ENCODE data around the gene ZC3H15.
"Not testable (repeated sequence)": the region's sequence is repeated elsewhere in the genome, so short reads cannot be mapped to it uniquely, and the experiment has no call there.

Gene ZC3H15

DNA sequence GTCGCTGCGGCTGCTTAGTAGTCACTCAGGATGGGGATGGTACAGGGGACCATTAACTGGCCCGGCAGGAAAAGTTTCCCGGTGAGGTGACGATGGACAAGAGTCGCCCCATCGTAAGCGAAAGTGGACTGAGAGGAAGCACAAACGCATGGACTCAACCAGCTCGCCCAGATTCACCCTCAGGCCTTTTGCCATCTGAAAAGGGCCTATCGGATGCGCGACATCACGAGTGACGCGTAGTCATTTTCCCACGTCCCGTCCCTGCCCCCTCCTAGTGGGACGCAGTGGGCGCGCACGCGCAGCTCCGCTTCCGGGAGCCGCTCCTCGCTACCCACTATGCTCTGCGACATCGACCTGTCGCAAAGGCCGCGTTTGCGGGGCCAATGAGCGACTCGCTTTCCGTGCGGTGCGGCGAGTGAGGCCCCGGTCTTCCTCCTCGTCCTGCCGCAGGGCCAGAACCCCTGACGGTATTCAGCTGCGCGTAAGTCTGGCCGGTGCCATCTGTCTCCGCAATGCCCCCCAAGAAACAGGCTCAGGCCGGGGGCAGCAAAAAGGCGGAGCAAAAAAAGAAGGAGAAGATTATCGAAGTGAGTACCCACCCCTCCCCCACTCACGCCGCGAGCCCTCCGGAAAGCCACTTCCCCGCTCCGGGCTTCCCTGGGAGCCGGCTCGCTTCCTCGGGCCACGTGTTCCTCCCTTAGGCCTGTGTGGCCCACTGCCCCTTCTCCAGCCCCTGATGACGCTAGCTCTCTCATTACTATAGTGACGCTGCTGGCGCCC, at the start of gene ZC3H15:
ZC3H15 (plus strand) TSS at position 390 of the 780 bp plus-strand sequence; CDS start at position 513, 123 bp downstream.
- in situ Hi-C loops (cut with MboI; ENCODE audit: low sequenced_read_pairs) = no loop called here

DNA sequence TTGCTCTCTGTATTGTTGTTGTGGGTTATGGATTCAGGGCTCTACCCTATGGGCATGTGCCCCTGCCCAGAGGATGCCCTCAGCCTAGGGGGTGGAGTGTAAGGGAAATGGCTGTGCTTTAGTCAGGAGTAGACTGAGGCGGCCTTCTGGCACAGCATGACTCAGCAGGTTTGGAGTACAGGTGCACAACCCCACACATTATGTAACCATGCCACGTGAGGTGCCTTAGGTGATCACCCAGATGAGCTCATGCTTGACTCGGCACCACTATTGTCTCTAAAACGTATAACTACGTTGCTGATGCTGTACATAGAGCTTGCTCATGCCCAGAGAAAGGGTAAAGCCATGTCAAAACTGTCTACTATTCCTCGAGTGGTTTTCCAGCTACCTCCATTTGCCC, 48.3 kb upstream of the ZC3H15 start:
- in situ Hi-C loops (cut with MboI; ENCODE audit: low sequenced_read_pairs) = no loop called here

DNA sequence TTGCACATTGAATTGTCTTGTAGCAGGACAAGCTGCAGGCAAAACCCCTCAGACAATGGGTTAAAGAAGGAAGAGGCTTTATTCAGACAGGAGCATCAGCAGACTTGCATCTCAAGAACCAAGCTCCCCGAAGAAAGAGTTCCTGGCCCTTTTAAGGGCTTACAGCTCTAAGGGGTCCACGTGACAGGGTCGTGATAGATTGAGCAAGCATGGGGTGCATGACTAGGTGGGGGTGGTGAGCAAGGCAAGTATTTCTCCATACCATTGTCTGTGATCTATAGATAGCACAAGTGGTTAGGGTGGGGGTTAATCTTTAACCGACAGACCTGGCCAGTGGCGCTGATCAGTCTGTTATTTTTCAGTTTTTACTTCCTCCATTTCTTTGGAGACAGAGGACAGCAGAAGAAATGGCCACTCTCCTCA, 46.4 kb upstream of the ZC3H15 start:
- in situ Hi-C loops (cut with MboI; ENCODE audit: low sequenced_read_pairs) = not testable (repeated sequence)

DNA sequence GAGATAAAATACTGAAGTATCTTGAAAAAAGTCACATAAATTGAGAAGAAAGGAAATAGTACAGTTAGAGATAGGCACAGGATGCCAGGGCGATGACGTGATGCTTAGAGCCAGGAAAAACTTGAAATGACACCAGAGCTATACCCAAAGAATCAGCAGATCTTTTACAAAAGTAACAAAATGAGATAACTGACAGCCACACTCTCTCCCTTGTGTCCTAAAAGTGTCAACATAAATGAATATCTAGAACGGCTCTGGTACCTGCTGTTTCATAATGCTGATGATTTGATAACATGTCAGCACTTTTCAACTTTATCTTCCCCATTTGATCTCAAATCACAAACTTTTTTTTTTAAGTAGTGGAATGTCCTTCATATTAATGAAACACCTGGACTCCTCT, 45.6 kb upstream of the ZC3H15 start:
- in situ Hi-C loops (cut with MboI; ENCODE audit: low sequenced_read_pairs) = no loop called here

DNA sequence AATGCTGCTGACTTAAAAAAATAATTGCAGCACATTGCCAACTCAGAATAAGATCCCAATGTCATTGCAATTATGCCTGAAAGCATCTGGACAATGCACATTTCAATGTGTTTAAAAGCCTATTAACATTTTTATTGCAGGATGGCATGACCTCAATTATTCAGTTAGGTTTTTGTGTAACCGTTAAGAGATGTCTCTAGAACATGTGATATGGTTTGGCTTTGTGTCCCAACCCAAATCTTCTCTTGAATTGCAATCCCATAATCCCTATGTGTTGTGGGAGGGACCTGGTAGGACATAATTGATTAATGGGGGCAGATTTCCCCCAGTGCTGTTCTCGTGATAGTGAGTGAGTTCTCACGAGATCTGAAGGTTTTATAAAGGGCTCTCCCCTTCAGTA, 43.2 kb upstream of the ZC3H15 start:
- in situ Hi-C loops (cut with MboI; ENCODE audit: low sequenced_read_pairs) = no loop called here

DNA sequence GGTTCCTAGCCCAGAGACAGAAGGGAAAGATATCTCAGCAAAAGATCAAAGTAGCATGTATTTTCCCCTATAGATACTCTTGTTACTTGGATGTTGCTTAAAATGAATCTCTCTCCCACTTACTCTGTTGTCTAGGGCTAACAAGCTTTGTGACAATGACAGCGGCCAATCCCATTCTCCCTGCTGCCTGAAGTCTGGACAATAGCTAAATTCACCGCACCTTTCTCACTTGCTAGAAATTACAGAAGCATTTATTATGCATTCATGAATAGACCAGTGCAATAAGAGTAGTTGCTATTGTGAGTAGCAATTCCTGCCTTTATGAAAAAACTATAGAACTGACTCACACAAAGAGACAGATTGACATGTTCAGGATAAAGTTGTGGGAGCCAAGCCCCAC, 42.2 kb upstream of the ZC3H15 start:
- in situ Hi-C loops (cut with MboI; ENCODE audit: low sequenced_read_pairs) = no loop called here

DNA sequence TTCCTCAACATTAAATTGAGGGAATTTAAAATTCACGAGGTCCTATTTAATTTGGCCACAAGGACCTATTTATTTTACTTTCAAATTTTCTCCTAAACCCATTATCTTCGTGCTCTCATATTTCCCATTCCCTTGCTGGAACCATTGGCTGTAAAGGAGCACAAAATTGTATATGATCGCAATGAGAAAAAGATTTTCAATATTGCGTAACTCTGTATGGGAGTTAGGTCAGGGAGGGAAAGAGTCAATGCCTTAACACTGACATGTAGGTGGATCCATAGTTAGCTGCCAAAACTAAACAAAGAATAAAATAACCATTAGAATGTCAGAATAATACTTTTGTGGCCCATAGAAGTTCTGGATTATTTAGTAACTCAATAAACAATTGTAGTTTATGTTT, 40.6 kb upstream of the ZC3H15 start:
- in situ Hi-C loops (cut with MboI; ENCODE audit: low sequenced_read_pairs) = no loop called here

DNA sequence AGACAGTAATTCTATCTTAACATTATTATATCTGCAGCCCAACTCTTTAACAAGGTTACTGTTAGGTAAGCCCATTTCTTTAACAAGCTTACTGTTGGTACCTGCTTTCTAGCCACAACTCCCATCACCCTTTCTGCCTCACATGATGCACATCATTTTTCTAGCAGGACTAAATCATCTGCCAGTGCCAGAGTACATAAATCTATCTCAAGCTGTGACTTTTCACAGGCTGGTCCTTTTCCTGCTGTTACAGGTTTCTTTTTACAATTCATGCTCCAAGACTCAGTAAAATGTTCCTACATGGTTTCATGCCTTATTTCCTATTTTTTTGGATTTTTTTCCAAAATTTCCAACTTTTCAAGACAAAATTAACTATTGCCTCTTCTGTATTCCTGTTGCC, 30.4 kb upstream of the ZC3H15 start:
- in situ Hi-C loops (cut with MboI; ENCODE audit: low sequenced_read_pairs) = no loop called here

DNA sequence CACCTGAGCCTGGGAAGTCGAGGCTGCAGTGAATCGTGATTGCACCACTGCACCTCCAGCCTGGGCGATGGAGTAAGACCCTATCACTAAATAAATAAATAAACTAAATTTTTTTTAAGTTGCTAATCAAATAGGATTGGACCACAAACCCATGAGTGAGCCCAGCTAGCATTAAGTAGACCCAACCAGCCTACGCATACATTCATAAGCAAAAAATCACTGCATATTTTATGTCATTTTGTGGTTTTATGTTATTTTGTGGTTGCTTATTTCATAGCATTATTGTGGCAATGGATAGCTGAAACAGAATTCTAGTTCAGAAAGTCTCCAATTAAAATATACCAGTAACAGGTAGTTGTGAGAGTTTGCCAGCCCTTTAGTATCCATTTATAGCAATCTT, 29.1 kb upstream of the ZC3H15 start:
- in situ Hi-C loops (cut with MboI; ENCODE audit: low sequenced_read_pairs) = no loop called here

DNA sequence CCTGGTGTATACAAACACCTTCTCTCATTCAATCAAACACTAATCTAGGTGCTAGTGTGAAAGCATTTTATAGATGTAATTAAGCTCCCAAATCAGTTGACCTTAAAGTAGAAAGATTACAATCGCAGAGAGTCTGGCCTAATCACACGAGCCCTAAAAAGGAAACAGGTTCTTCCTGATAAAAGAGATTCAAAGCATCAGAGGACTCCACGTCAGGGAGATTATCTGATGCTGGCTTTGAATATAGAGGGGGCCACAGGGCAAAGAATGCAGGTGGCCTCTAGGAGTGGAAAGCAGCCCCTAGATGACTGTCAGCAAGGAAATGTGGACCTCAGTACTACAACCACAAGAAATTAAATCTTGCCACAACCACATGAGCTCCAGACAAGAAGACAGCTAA, 28.2 kb upstream of the ZC3H15 start:
- in situ Hi-C loops (cut with MboI; ENCODE audit: low sequenced_read_pairs) = no loop called here

DNA sequence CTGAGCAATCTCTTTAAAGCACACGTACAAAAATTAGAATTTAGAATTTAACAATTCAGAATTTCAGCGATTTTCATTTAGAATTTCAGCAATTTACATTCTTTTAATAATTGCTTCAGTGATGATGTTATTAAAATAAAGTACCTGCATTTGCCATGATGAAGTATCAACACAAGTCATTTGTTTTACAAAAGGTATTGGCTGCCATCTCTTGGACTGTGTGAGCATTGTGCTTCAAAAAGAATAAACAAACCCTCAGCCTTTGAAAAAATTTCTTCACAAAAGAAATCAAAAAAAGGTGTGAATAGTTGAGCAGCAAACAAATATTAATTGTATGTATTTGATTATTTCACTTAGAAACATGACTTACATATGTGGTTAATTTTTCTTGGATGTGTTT, 27.1 kb upstream of the ZC3H15 start:
- in situ Hi-C loops (cut with MboI; ENCODE audit: low sequenced_read_pairs) = no loop called here

DNA sequence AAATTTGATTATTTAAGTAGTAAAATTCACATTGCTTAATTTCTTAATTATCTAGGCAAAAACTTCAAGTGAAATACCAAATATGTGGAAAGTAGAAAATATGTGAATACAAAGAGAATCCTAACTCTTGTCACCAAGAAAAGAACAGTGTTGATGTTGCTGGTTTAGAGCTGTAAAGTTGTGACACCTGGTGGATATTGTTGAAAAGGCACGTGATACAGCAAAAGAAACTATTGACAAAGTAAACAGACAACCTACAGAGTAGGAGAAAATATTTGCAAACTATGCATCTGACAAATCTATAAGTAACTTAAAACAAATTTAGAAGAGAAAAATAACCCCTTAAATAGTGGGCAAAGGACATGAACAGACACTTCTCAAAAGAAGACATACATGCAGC, 25.6 kb upstream of the ZC3H15 start:
- in situ Hi-C loops (cut with MboI; ENCODE audit: low sequenced_read_pairs) = no loop called here

DNA sequence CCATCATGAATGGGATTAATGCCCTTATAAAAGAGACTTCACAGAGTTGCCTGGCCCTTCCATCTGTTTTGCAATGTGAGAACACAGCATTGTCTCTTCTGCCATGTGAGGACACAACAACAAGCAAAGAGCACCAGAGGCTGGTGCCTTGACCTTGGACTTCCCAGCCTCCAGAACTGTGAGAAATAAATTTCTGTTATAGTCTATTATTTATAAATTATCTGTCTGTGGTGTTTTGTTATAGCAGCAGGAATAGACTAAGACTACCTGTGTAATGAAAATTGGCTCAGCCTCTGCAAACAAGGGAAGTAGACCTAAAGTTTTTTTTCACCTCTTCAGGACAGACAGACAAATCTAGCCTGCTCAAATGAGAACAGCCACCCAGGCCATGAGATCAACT, 19.3 kb upstream of the ZC3H15 start:
- in situ Hi-C loops (cut with MboI; ENCODE audit: low sequenced_read_pairs) = no loop called here

DNA sequence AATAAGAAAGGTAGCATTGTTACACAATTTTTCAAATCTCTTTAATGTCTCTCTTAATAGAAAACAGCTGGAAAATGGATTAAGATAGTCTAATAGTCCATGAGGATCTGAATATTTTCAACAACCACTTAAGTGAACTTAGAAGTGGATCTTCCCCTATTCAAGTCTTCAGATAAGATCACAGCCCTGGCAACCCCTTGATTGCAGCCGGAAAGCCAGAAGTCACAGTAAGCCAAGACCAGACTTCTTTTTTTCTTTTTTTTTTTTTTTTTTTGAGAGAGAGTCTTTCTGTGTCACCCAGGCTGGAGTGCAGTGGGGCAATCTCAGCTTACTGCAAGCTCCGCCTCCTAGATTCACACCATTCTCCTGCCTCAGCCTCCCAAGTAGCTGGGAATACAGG, 18.6 kb upstream of the ZC3H15 start:
- in situ Hi-C loops (cut with MboI; ENCODE audit: low sequenced_read_pairs) = no loop called here

DNA sequence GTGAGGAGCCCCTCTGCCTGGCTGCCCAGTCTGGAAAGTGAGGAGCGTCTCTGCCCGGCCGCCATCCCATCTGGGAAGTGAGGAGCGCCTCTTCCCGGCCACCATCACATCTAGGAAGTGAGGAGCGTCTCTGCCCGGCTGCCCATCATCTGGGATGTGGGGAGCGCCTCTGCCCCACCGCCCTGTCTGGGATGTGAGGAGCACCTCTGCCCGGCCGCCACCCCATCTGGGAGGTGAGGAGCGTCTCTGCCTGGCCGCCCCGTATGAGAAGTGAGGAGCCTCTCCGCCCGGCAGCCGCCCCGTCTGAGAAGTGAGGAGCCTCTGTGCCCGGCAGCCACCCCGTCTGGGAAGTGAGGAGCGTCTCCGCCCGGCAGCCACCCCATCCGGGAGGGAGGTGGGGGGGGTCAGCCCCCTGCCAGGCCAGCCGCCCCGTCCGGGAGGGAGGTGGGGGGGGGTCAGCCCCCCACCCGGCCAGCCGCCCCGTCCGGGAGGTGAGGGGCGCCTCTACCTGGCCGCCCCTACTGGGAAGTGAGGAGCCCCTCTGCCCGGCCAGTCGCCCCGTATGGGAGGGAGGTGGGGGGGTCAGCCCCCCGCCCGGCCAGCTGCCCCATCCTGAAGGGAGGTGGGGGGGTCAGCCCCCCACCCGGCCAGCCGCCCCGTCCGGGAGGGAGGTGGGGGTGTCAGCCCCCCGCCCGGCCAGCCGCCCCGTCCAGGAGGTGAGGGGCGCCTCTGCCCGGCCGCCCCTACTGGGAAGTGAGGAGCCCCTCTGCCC, 13.2 kb upstream of the ZC3H15 start:
- in situ Hi-C loops (cut with MboI; ENCODE audit: low sequenced_read_pairs) = not testable (repeated sequence)

DNA sequence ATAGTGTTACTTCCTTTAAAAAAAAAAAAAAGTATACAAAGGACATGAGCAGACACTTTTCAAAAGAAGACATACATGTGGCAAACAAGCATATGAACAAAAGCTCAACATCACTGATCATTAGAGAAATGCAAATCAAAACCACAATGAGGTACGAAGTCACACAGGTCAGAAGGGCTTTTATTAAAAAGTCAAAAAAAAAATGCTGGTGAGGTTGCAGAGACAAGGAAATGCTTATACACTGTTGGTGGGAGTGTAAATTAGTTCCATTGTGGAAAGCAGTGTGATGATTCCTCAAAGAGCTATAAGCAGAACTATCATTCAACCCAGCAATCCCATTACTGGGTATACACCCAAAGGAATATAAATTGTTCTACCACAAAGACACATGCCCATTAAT, 11.8 kb upstream of the ZC3H15 start:
- in situ Hi-C loops (cut with MboI; ENCODE audit: low sequenced_read_pairs) = not testable (repeated sequence)

DNA sequence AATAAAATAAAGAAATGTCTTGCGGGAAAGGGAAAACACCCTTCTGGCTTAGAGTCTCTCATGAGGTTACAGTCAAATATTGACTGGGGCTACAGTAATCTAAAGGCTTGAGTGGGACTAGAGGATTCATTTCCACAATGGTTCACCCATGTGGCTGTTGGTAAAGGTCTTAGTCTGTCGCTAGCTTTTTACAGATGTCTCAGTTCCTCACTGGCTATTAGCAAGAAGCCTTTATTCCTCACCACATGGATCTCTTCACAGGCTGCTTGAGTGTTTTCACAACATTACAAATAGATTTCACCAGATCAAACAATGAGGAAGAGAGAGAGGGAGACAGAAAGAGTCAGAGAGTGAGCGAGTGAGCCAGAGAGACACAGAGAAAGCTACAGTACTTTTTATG, 8.3 kb upstream of the ZC3H15 start:
- in situ Hi-C loops (cut with MboI; ENCODE audit: low sequenced_read_pairs) = no loop called here

DNA sequence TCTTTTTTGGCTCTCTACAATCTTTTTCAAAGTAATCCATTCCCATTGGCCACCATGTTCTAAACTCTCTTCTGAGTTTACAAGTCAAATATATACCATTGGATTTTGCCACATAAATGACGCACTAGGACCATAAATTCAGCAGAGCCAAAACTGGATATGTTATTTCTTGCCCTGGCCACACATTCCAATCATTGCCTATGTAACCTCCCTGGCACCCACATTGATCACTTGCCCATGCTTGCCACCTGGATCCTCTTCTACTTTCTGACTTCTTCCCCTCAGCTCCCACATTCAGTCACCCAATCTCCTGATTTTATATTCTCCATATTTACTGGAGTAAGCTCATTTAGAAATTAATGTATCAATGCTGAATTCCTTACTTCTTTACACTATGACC, 5.1 kb upstream of the ZC3H15 start:
- in situ Hi-C loops (cut with MboI; ENCODE audit: low sequenced_read_pairs) = no loop called here

DNA sequence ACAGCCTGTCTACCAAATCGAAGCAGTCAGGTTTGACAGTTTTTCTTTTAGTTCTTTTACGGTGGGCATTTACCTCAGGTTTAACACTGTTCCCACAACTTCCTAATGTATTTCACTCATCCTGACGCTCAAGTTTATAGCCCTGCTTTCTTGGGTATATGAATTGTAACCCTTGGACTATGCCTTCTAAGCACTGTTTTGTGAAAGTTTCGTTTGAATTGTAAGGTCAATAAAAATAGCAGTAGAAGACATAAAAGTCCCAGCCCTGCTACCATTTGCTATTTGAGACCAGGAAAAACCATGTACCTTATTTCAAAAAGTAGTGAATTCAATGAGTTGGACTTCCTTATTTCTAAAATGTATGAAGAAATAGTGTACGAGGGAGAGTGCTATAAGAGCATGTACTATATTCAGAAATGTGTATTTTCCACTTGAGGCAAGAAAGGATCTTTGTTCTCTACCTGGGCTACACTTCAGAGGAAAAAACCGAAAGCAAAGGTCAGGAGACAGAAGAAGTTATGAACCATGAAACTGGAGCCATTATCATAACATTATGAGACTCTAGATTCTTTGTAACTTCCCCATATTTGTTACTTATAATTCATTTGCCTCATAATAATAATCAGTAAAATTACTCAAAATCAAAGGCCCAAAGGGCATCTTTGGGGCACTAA, 1.9 kb upstream of the ZC3H15 start:
- in situ Hi-C loops (cut with MboI; ENCODE audit: low sequenced_read_pairs) = no loop called here

DNA sequence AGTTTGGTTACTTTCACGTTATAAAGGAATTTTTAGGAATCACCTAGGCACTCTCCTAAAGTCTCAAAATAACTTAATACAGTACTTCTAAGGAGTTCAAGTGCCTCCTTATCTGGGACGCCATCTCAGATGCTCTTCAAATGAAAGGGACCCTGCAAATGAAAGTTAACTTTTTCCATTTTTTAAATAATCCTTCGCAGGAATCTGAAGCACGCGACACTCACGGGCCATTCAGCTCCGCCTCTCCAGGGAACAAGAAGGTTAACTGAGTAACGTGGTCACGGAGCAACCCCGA, 537 bp upstream of the ZC3H15 start:
- in situ Hi-C loops (cut with MboI; ENCODE audit: low sequenced_read_pairs) = no loop called here

DNA sequence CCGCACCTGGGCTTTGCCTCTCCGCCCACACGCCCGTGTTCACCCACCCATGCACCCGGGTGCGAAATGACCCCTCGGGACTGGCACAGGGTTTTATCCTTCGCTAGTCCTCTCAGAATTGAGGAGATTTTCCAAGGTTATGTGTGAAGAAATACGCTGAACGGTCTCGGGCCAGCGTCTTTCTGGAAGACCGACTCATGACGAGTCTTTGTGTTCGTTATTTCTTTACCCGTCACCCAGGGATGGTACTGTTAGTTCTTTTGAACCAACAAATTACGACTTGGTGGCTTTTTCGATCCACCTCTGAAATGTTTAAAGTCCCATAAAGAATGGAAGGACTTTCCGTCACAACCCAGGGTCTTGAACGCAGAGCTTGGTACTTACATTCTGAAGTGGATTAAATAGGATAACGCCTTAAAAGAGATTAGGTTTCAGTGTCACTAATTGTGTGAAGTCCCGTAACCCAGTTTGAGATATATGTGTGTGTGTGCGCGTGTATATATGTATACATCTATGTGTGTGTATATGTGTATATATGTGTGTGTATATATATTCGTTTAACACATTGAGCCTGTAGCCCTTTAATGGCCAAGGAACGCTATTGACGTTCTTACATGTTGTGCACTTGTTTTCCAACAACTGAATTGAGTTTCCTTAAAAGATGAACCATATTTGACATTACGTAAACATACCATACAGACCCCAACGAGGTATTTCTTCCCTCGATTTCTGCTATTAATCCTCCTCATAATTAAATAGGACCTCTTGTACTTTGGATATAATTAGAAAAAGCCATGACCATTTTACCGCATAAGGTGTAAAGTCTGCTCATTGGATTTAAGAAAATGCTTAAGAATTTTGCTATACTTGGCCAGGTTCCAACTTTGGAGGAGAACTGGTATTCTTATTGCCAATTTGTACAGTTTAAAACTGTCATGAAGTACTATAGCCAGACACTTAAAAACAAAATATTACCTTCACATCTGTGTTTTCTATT, 889 bp downstream of the ZC3H15 start:
- in situ Hi-C loops (cut with MboI; ENCODE audit: low sequenced_read_pairs) = no loop called here

Measured in HL-60/S4 treated with phorbol 12-myristate 13-acetate at 8.2 ng/mL for 4 days and 3 days (cell line).